ENCODE results near the gene KLF18. TPM values are rescaled to one million over a fixed set of nuclear protein-coding genes. Genes with fewer than 3 reads are reported as not detected.

KLF18 gene
- total RNA-seq, 1 experiment from 2014 or later, result not detected

DNA sequence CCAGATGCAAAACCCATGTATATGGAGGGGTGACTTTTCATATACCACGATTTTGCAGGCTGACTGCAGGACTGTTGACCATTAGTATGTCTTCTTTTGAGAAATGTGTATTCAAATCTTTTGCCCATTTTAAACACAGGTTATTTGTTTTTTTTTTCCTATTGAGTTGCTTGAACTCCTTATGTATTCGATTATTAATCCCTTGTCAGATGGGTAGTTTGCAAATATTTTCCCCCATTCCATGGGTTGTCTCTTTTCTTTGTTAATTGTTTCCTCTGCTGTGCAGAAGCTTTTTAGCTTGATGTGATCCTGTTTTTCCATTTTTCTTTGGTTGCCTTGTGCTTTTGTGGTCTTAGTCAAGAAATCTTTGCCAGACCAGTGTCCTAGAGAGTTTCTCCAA lies 47.4 kb downstream of the KLF18 start:
- no peaks in the 10 kb centered on the region for H3K27me3 ChIP-seq (ENCODE audit: insufficient read depth, low read depth)
- no peaks in the 10 kb centered on the region for H3K9me3 ChIP-seq (ENCODE audit: insufficient read depth, low read depth)
- intact Hi-C loops (cut with micrococcal nuclease; ENCODE audit: unreplicated experiment), result loop anchor here (5.0 to 10.0 kb wide), 2 partner anchors 233 to 501 kb away; no protein-coding TSS in a partner anchor
- H3K4me2 ChIP-seq, result no peak overlapping the region
- no TSS peak for BruUV-seq (replicated peaks)
- no peak for DNase-seq
- CTCF ChIA-PET, result interaction anchor here (0.7 kb wide), 1 partner anchor 1256 kb away, joined by 4 read pairs; no protein-coding TSS in a partner anchor
- TF ChIP-seq CTCF (conservative IDR thresholded peaks at IDR 0.05) (no peak), EZH2 (IDR thresholded peaks at IDR 0.05; ENCODE audit: low read depth) (no peak)
- no peaks in the 10 kb centered on the region for H3K36me3 ChIP-seq (ENCODE audit: low read depth)
- no peaks in the 10 kb centered on the region for H3K9me2 ChIP-seq (ENCODE audit: insufficient read depth)
- H4K20me1 ChIP-seq (ENCODE audit: insufficient read depth), result no peaks in the 10 kb centered on the region
- H3K4me1 ChIP-seq (replicated peaks; ENCODE audit: insufficient read depth), result no peaks in the 10 kb centered on the region
- H3K27ac ChIP-seq, result no peak overlapping the region
- H2AFZ ChIP-seq, result no peak overlapping the region
- peaks cover 6% of the 10 kb centered on the region; the same call in 1 of the 2 replicates for H3F3A ChIP-seq (ENCODE audit: insufficient read depth, low read depth)
- POLR2A ChIA-PET (ENCODE audit: unreplicated experiment), result no interaction called here
- no peaks in the 10 kb centered on the region for H3K79me2 ChIP-seq (ENCODE audit: low read depth)
- H3K4me3 ChIP-seq, result no peak overlapping the region

- H3K79me2 ChIP-seq (ENCODE audit: low read depth), result no peaks in the 10 kb centered on the region
- BruUV-seq (replicated peaks), result no TSS peak
- H3K4me3 ChIP-seq, result no peak overlapping the region
- no peaks in the 10 kb centered on the region for H3K9me2 ChIP-seq (ENCODE audit: insufficient read depth)
- TF ChIP-seq CTCF (conservative IDR thresholded peaks at IDR 0.05), result no peak
- TF ChIP-seq EZH2 (IDR thresholded peaks at IDR 0.05; ENCODE audit: low read depth), result no peak
- ChIA-PET CTCF (interaction anchor here (0.5 kb wide), 1 partner anchor 622 kb away, joined by 3 read pairs; no protein-coding TSS in a partner anchor), POLR2A (ENCODE audit: unreplicated experiment) (no interaction called here)
- no peaks in the 10 kb centered on the region for H4K20me1 ChIP-seq (ENCODE audit: insufficient read depth)
- no peak overlapping the region for H3K27ac ChIP-seq
- intact Hi-C loops (cut with micrococcal nuclease; ENCODE audit: unreplicated experiment), result loop anchor here (5.0 to 10.0 kb wide), 2 partner anchors 237 to 504 kb away; no protein-coding TSS in a partner anchor
- peaks cover 12% of the 10 kb centered on the region; the same call in 1 of the 2 replicates for H3F3A ChIP-seq (ENCODE audit: insufficient read depth, low read depth)
- H3K27me3 ChIP-seq (ENCODE audit: insufficient read depth, low read depth), result no peaks in the 10 kb centered on the region
- H3K4me2 ChIP-seq, result no peak overlapping the region
- H2AFZ ChIP-seq, result no peak overlapping the region
- H3K4me1 ChIP-seq (replicated peaks; ENCODE audit: insufficient read depth), result 0 out of 2 replicates have a peak, but pooled peaks cover under 1% of the 10 kb centered on the region
- no peak for DNase-seq
- H3K36me3 ChIP-seq (ENCODE audit: low read depth), result no peaks in the 10 kb centered on the region
- H3K9me3 ChIP-seq (ENCODE audit: insufficient read depth, low read depth), result no peaks in the 10 kb centered on the region
These were observed 50.8 kb downstream of the KLF18 start for GRCh38 chr1:44090429-44091252.

DNA sequence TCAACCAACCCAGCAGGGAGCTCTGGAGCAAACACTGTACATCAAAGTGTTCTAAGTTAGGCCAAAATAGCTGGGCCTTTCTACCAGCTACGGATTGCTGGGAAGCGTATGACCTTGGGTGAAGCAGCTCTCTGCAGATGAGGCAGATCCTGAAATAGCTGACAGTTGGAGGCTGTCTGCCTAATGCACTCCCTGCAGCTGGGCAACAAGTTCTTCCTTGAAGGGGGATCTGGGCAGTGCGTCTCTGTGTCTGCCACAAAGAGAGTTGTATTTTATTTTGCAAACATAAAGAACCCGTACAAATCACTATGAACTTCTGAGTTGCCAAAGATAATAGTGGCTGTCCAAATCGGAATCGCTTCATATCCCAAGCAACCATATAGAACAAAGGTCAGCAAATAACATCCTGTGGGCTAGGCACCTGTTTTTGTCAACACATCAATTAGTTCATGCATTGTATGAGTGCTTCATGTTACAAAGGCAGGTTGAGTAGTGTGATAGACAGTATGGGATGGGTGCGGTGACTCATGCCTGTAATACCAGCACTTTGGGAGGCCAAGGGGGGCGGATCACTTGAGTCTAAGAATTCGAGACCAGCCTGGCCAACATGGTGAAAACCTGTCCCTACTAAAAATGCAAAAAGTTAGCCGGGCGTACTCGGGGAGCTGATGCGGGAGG lies 51.9 kb downstream of the KLF18 start:
- BruUV-seq (replicated peaks), result no TSS peak
- Histone ChIP-seq H3K27ac (no peak overlapping the region), H2AFZ (no peak overlapping the region), H4K20me1 (ENCODE audit: insufficient read depth) (no peaks in the 10 kb centered on the region), H3K4me1 (replicated peaks; ENCODE audit: insufficient read depth) (peaks cover 7% of the 10 kb centered on the region; the same call in 1 of the 2 replicates), H3K9me2 (ENCODE audit: insufficient read depth) (no peaks in the 10 kb centered on the region), H3F3A (ENCODE audit: insufficient read depth, low read depth) (peaks cover 12% of the 10 kb centered on the region; the same call in 1 of the 2 replicates), H3K79me2 (ENCODE audit: low read depth) (no peaks in the 10 kb centered on the region), H3K4me3 (no peak overlapping the region), H3K27me3 (ENCODE audit: insufficient read depth, low read depth) (no peaks in the 10 kb centered on the region), H3K36me3 (ENCODE audit: low read depth) (no peaks in the 10 kb centered on the region), H3K9me3 (ENCODE audit: insufficient read depth, low read depth) (no peaks in the 10 kb centered on the region), H3K4me2 (no peak overlapping the region)
- DNase-seq, result peak in 1 of 2 experiments; percentile 12
- intact Hi-C loops (cut with micrococcal nuclease; ENCODE audit: unreplicated experiment), result loop anchor here (5.0 to 10.0 kb wide), 2 partner anchors 238 to 505 kb away; no protein-coding TSS in a partner anchor
- ChIA-PET POLR2A (ENCODE audit: unreplicated experiment) (interaction anchor here (0.5 to 0.7 kb wide), 2 partner anchors 479 to 547 kb away, joined by 4 read pairs; no protein-coding TSS in a partner anchor), CTCF (no interaction called here)
- no peak for TF ChIP-seq CTCF (conservative IDR thresholded peaks at IDR 0.05)
- no peak for TF ChIP-seq EZH2 (IDR thresholded peaks at IDR 0.05; ENCODE audit: low read depth)

Measured in PC-9 (cell line).